GM20431 (cell line): ENCODE results near the gene DHRS3.
"Not testable (repeated sequence)": the region's sequence is repeated elsewhere in the genome, so short reads cannot be mapped to it uniquely, and the experiment has no call there.

Source experiments
- in situ Hi-C: fragments of 300-500 bp; cut with MseI, MboI; formaldehyde crosslinking; loops from one replicate; pipeline ENCODE4 v1.15.0; 2020; ENCODE audit warnings: low sequenced_read_pairs; ENCODE audit not compliant: unreplicated experiment

Gene DHRS3

GRCh38 chr1:12546771-12547585, 71.0 kb downstream of the DHRS3 start:
- in situ Hi-C loops, result no loop called here

- in situ Hi-C loops, result no loop called here
These were observed 73.0 kb downstream of the DHRS3 start for GRCh38 chr1:12544992-12545391.

- in situ Hi-C loops, result no loop called here
These were observed 73.7 kb downstream of the DHRS3 start for GRCh38 chr1:12544357-12544756.

GRCh38 chr1:12543740-12544154, 74.3 kb downstream of the DHRS3 start:
- in situ Hi-C loops, result no loop called here

- in situ Hi-C loops, result no loop called here
These were observed 75.1 kb downstream of the DHRS3 start for GRCh38 chr1:12542616-12543592.

- in situ Hi-C loops, result no loop called here
These were observed 75.9 kb downstream of the DHRS3 start for GRCh38 chr1:12542138-12542465.

GRCh38 chr1:12541274-12542137, 76.5 kb downstream of the DHRS3 start:
- in situ Hi-C loops, result no loop called here

- in situ Hi-C loops, result no loop called here
These were observed 77.3 kb downstream of the DHRS3 start for GRCh38 chr1:12540580-12541273.

- in situ Hi-C loops, result no loop called here
These were observed 78.1 kb downstream of the DHRS3 start for GRCh38 chr1:12539705-12540579.

- in situ Hi-C loops, result no loop called here
These were observed 78.7 kb downstream of the DHRS3 start for GRCh38 chr1:12539320-12539704.

GRCh38 chr1:12538536-12538935, 79.5 kb downstream of the DHRS3 start:
- in situ Hi-C loops, result not testable (repeated sequence)

- in situ Hi-C loops, result no loop called here
These were observed 80.0 kb downstream of the DHRS3 start for GRCh38 chr1:12537906-12538461.

- in situ Hi-C loops, result no loop called here
These were observed 80.7 kb downstream of the DHRS3 start for GRCh38 chr1:12537294-12537693.

GRCh38 chr1:12536023-12536639, 81.9 kb downstream of the DHRS3 start:
- in situ Hi-C loops, result no loop called here

GRCh38 chr1:12532405-12533315, 85.3 kb downstream of the DHRS3 start:
- in situ Hi-C loops, result no loop called here

GRCh38 chr1:12531179-12531499, 86.9 kb downstream of the DHRS3 start:
- in situ Hi-C loops, result no loop called here
